Measurements from ENCODE around the gene ARHGEF9.

DNA sequence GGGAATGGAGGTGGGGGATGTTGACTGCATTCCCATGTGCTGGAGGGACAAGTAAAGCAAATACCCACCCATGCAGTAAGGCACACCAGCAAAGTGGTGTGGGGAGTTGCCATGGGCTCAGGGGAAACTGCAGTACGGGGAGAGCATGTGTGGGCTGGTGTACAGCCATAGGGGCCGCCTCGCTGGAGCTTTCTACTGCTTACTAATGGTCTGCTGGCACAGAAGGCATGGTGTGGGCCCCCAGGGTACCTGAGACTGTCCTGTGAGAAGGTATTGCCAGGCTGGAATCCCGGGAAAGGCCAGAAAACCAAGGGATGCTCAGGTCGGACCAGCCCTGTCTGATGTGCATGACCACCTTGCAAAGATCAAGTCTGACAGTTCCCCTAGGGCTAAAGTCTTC lies 199.1 kb downstream of the ARHGEF9 start:
- TF ChIP-seq, protein P1, sequence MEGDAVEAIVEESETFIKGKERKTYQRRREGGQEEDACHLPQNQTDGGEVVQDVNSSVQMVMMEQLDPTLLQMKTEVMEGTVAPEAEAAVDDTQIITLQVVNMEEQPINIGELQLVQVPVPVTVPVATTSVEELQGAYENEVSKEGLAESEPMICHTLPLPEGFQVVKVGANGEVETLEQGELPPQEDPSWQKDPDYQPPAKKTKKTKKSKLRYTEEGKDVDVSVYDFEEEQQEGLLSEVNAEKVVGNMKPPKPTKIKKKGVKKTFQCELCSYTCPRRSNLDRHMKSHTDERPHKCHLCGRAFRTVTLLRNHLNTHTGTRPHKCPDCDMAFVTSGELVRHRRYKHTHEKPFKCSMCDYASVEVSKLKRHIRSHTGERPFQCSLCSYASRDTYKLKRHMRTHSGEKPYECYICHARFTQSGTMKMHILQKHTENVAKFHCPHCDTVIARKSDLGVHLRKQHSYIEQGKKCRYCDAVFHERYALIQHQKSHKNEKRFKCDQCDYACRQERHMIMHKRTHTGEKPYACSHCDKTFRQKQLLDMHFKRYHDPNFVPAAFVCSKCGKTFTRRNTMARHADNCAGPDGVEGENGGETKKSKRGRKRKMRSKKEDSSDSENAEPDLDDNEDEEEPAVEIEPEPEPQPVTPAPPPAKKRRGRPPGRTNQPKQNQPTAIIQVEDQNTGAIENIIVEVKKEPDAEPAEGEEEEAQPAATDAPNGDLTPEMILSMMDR (IDR thresholded peaks at IDR 0.05): no peak
- TF ChIP-seq POLR2AphosphoS5 (IDR thresholded peaks at IDR 0.05) (no peak), EP300 (IDR thresholded peaks at IDR 0.05) (no peak)

All from stomach (tissue), 4 donors.